Activated naive CD4-positive, alpha-beta T cell treated with anti-CD3 and anti-CD28 coated beads, Interleukin-2, amount 10 ng/mL, durations not matched to agents 7 days and 5 days (primary cell): Measurements from ENCODE around the gene MUC4.

Experiments
- CTCF ChIA-PET: fragments of 350-600 bp; sonication (Branson Sonifier 250); formaldehyde crosslinking; loops from one replicate; lab custom pipeline; 2021; ENCODE audit warnings: antibody characterized with exemption; lab: Charles Lee
- DNase-seq: peaks from one replicate; pipeline ENCODE4 v3.0.0-alpha.2; 2020
- H3K27ac Mint-ChIP-seq: one replicate; pipeline ENCODE4 v1.8.0; 2021; ENCODE audit warnings: mild to moderate bottlenecking, moderate library complexity, mixed read lengths
- H3K27me3 Mint-ChIP-seq: one replicate; pipeline ENCODE4 v1.8.0; 2021; ENCODE audit warnings: mild to moderate bottlenecking, mixed read lengths
- H3K36me3 Mint-ChIP-seq: one replicate; pipeline ENCODE4 v1.8.0; 2021; ENCODE audit warnings: mixed read lengths
- H3K4me1 Mint-ChIP-seq: one replicate; pipeline ENCODE4 v1.8.0; 2021; ENCODE audit warnings: mixed read lengths
- H3K4me3 Mint-ChIP-seq: one replicate; pipeline ENCODE4 v1.8.0; 2021; ENCODE audit warnings: mild to moderate bottlenecking, moderate library complexity, mixed read lengths
- H3K9me3 Mint-ChIP-seq: one replicate; pipeline ENCODE4 v1.8.0; 2021; ENCODE audit warnings: mixed read lengths

The MUC4 gene

DNA sequence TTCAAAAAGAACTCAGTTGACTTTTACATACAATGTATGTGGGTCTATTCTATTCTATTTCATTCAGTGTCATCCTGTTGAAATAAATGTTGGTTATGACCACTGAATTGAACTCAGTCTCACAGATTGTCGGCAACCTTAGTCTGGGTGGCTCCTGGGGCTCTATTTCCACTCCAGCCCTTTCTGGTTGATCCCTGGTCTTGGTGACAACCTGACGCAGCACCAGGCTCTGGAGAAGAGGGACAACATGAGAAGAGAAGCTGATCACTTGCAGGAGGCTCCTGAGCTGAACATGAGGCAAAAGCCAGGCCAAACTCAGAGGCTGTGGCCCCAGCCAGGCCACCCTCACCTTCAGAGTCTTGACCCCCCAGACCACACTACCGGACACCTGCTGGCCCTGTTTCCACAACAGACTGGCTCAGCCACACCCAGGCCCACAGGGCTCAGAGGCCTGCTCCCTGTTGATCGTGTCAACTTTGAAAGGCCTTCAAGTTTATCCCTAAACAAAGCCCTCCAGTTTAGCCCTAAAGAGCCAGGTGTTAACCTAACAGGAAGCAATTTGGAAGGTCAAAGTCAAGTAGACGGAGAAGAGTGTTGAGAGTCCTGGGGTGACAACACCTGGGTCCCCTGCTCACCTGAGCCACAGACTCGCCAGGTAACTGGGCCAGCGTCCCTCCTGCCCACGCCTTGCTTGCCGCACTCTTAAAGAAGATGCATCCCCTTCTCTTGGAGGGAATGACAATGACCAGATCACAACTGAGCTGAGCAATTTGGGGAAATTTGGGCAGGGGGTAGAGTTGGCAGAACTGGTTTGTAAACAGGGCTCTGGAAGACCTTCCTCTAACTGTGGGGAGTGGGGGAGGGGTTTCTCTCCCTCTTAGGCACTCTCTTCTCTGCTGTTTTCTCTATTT lies 106.4 kb downstream of the MUC4 start:
- H3K4me3 Mint-ChIP-seq: no peak overlapping the region
- H3K9me3 Mint-ChIP-seq: no peaks in the 10 kb centered on the region
- no peak overlapping the region for H3K27ac Mint-ChIP-seq
- H3K27me3 Mint-ChIP-seq: peaks cover 4% of the 10 kb centered on the region
- H3K4me1 Mint-ChIP-seq: no peaks in the 10 kb centered on the region
- CTCF ChIA-PET: interaction anchor here (0.6 kb wide), 1 partner anchor 69 kb away, joined by 3 read pairs; no protein-coding TSS in a partner anchor
- peaks cover 1% of the 10 kb centered on the region for H3K36me3 Mint-ChIP-seq
- no peak for DNase-seq

DNA sequence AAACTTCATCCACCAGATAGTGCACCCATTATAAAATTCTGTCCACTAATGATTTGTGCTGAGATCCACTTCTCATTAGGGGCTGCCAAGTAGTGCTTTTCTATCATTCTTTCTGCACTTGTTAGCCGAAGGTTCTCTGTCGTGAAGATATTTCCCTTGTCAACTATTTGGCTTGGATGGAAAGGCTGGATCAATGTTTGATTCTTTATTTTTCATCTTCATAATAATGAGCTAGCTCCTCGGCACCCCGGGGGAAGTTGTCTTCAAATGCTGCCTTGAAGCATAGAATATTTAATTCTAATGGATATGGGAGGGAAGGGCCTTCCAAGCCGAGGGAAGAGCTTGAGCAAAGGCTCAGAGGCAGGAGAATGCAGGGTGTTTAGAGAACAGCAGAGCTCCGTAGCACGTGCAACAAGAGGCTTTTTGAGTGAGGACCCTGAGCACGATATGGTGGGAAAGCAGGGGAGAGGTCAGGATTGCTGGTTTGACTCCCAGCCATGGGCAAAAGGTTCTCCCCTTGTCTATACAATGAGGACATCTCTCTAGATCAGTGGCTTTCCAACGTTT lies 107.2 kb downstream of the MUC4 start:
- peaks cover 3% of the 10 kb centered on the region for H3K36me3 Mint-ChIP-seq
- no peaks in the 10 kb centered on the region for H3K4me1 Mint-ChIP-seq
- H3K4me3 Mint-ChIP-seq: no peak overlapping the region
- H3K9me3 Mint-ChIP-seq: no peaks in the 10 kb centered on the region
- CTCF ChIA-PET: no interaction called here
- DNase-seq: no peak
- H3K27ac Mint-ChIP-seq: no peak overlapping the region
- H3K27me3 Mint-ChIP-seq: peaks cover 4% of the 10 kb centered on the region

DNA sequence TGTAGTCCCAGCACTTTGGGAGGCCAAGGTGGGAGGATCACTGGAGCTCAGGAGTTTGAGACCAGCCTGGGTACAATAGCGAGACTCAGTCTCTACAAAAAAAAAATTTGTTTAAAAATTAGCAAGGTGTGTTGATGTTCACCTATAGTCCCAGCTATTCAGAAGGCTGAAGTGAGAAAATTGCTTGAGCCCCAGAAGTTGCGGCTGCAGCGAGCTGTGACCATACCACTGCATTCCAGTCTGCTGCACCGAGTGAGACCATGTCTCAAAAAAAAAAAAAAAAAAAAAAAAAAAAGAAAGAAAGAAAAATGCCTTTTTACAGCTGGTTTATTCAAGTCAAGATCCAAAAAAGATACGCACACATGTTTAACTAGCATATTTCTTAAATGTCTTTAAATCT lies 108.0 kb downstream of the MUC4 start:
- Mint-ChIP-seq H3K36me3 (peaks cover 1% of the 10 kb centered on the region), H3K4me1 (no peaks in the 10 kb centered on the region), H3K27me3 (peaks cover 4% of the 10 kb centered on the region), H3K4me3 (no peak overlapping the region), H3K27ac (no peak overlapping the region), H3K9me3 (no peaks in the 10 kb centered on the region)
- CTCF ChIA-PET: no interaction called here
- DNase-seq: no peak

DNA sequence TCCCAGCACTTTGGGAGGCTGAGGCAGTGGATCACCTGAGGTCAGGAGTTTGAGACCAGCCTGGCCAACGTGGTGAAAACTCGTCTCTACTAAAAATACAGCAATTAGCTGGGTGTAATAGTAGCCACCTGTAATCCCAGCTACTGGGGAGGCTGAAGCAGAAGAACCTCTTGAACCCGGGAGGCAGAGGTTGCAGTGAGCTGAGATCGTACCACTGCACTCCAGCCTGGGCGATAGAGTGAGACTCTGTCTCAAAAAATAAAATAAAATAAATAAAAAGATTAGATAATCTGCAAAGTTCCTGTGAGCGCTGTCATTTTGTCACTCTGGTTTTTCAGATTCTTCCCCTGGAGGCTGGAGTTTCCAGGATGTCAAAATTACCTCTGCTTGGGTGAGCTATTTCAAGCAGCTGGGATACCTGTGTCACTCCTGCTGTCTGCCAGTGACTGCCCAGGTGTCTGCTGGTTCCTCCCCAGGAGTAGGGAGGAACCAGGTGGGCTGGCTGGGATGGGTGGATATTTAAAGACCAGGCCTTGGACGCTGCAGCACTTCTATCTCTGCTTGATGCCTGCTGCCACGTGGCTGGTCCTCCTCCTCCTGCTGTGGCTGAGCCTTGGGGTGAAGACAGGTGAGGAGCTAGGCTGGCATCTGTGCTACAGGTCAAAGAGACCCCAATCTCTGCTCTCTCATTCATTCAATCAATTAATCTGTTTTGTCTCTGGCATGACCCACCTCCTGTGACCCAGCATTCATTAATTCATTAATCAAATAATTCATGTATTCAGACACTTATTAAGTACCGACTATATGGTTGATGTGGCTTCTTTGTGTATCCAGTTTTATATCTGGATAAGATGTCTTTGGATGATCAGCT lies 110.5 kb downstream of the MUC4 start:
- Mint-ChIP-seq H3K27ac (no peak overlapping the region), H3K9me3 (no peaks in the 10 kb centered on the region), H3K4me1 (no peaks in the 10 kb centered on the region)

DNA sequence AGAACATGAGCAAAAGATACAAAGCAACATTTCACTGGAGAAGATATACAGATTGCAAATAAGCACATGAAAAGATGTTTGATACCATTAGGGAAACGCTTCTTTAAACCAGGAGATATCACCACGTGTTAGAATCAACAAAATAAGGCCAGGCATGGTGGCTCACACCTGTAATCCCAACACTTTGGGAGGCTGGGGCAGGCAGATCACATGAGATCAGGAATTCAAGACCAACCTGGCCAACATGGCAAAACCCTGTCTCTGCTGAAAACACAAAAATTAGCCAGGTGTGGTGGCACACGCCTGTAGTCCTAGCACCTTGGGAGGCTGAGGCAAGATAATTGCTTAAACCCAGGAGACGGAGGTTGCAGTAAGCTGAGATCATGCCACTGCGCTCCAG lies 111.4 kb downstream of the MUC4 start:
- CTCF ChIA-PET: interaction anchor here (1.0 kb wide), 1 partner anchor 144 kb away, joined by 3 read pairs; no protein-coding TSS in a partner anchor
- H3K4me1 Mint-ChIP-seq: no peaks in the 10 kb centered on the region
- H3K9me3 Mint-ChIP-seq: no peaks in the 10 kb centered on the region
- H3K4me3 Mint-ChIP-seq: no peak overlapping the region
- H3K36me3 Mint-ChIP-seq: peaks cover 6% of the 10 kb centered on the region
- DNase-seq: no peak
- no peaks in the 10 kb centered on the region for H3K27me3 Mint-ChIP-seq
- H3K27ac Mint-ChIP-seq: no peak overlapping the region

More for the DNA sequence above, 110.5 kb downstream of the MUC4 start:
- Mint-ChIP-seq H3K36me3 (peaks cover 2% of the 10 kb centered on the region), H3K27me3 (no peaks in the 10 kb centered on the region), H3K4me3 (no peak overlapping the region)
- DNase-seq: no peak
- CTCF ChIA-PET: no interaction called here

DNA sequence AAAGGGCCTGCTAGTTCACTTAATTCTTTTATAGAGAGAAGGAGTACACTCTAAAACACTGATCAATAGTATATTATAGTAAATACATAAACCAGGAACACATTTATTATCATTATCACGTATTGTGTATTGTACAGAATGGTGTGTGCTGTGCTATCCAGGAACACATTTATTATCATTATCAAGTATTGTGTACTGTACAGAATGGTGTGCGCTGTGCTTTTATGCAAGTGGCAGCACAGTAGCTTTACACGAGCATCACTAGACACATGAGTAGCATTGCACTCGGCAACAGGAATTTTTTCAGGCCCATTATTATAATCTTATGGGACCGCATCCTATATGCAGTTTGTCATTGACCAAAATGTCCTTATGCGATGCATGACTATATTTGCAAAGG lies 111.9 kb downstream of the MUC4 start:
- no peaks in the 10 kb centered on the region for H3K9me3 Mint-ChIP-seq
- no peak for DNase-seq
- CTCF ChIA-PET: interaction anchor here (1.0 kb wide), 1 partner anchor 143 kb away, joined by 3 read pairs; no protein-coding TSS in a partner anchor
- H3K4me3 Mint-ChIP-seq: no peak overlapping the region
- peaks cover 8% of the 10 kb centered on the region for H3K36me3 Mint-ChIP-seq
- no peaks in the 10 kb centered on the region for H3K4me1 Mint-ChIP-seq
- H3K27me3 Mint-ChIP-seq: no peaks in the 10 kb centered on the region
- H3K27ac Mint-ChIP-seq: no peak overlapping the region

DNA sequence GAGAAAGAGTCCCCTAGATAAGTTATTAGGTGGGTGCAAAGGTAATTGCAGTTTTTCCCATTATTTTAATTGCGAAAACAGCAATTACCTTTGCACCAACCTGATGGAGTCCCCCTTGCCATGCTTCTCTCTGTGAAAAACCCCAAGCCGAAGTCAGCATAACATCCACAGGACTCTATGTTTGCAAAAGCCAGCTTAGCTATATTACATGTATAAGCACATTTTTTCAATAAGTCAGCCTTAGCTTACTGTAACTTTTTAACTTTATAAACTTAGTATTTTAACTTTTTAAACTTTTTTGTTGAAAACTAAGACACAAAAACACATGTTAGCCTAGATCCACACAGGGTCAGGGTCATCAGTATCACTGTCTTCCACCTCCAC lies 112.3 kb downstream of the MUC4 start:
- no peak overlapping the region for H3K27ac Mint-ChIP-seq
- CTCF ChIA-PET: interaction anchor here (1.0 kb wide), 1 partner anchor 143 kb away, joined by 3 read pairs; no protein-coding TSS in a partner anchor

DNA sequence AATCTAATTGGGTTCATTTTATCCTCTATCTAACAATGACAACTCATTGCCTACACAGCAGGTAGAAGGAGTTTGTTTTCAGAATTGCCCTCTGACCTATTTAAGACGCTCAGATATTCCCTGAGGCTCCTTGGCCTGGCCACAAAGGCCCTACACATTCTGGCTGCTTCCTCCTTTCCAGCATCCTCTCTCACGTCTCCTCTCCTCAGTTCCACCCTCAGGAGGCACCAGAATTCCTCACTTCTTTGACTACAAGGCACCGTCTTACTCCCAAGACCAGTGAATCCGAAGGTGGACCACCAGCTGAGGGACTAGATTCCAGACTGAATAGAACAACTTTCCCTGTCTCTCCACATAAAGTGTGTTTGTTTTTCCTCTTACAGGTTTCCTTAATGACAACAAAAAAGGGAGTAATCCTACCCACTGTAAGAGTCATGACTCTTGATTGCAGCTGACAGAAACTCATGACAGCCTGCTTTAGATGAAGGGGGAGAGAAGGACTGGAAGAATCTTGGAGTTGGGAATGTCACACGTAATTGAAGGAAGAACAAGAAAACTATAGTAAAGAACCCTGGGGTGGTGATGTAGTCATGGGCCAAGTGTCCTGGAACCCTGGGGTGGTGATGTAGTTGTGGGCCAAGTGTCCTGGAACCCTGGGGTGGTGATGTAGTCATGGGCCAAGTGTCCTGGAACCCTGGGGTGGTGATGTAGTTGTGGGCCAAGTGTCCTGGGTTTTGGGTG lies 112.9 kb downstream of the MUC4 start:
- CTCF ChIA-PET: no interaction called here

More for the DNA sequence above, 112.3 kb downstream of the MUC4 start:
- Mint-ChIP-seq H3K27me3 (no peaks in the 10 kb centered on the region), H3K4me1 (no peaks in the 10 kb centered on the region), H3K4me3 (no peak overlapping the region), H3K9me3 (no peaks in the 10 kb centered on the region), H3K36me3 (peaks cover 8% of the 10 kb centered on the region)
- no peak for DNase-seq

DNA sequence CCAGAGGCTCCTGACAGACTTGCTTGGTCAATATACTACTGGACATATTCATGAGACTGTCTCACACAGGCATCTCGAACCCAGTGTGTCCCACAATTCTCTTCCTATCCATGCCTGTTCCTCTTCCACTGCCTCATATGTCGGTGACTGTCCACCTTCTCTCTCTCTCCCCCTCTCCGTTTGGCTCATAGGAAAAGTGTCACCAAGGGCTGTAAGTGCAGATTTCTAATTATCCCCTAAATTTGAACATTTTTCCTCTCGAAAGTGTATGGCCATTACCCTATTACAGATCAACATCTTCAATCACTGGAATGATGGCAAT lies 113.4 kb downstream of the MUC4 start:
- no peak for DNase-seq
- CTCF ChIA-PET: no interaction called here
- Mint-ChIP-seq H3K4me3 (no peak overlapping the region), H3K4me1 (no peaks in the 10 kb centered on the region), H3K36me3 (peaks cover 12% of the 10 kb centered on the region), H3K9me3 (no peaks in the 10 kb centered on the region), H3K27me3 (no peaks in the 10 kb centered on the region), H3K27ac (no peak overlapping the region)

More for the DNA sequence above, 112.9 kb downstream of the MUC4 start:
- Mint-ChIP-seq H3K27ac (no peak overlapping the region), H3K4me3 (no peak overlapping the region), H3K27me3 (no peaks in the 10 kb centered on the region), H3K4me1 (no peaks in the 10 kb centered on the region), H3K9me3 (no peaks in the 10 kb centered on the region), H3K36me3 (peaks cover 9% of the 10 kb centered on the region)
- no peak for DNase-seq

DNA sequence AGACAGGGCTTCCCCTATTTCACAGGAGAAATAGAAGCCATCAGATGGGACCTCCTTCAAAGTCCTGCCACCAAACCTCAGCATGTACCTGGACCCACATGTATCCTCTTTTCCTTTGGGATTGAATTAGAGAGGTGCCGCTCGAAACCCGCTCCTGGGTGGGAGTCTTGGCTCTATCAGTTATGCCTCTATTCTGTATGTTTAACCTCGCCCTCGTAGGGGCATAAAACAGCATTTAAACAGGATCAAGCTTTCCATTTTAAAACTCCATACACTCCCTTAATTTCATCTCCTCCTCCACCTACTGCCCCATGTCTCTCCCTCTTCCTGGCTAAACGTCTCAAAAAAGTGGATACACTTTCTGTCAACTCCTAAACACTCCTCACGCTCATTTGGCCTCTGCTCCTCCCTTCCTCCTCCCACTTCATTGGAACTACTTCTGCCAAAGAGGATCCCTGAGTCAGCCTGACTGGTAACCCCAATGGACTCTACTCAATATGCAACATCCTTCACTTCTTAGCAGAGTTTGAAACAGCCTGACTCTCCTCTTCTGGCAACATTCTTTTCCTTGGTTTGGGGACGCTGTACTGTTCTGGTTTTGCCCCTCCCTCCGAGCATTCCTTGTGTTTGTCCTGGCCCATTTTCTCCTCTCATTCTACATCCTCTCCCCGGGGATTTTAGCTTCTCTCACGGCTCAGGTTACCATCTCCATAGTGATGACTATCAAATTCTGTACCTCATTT lies 114.0 kb downstream of the MUC4 start:
- Mint-ChIP-seq H3K27me3 (no peaks in the 10 kb centered on the region), H3K36me3 (peaks cover 16% of the 10 kb centered on the region), H3K4me3 (no peak overlapping the region), H3K4me1 (no peaks in the 10 kb centered on the region), H3K9me3 (no peaks in the 10 kb centered on the region), H3K27ac (no peak overlapping the region)
- CTCF ChIA-PET: no interaction called here
- DNase-seq: no peak
